ENCODE data around the gene JAGN1. TPM values are rescaled to one million over a fixed set of nuclear protein-coding genes. Genes with fewer than 3 reads are reported as not detected.
A peak's percentile ranks its signal among the peaks of the same experiment; 100 is the strongest.
"Not testable (repeated sequence)": the region's sequence is repeated elsewhere in the genome, so short reads cannot be mapped to it uniquely, and the experiment has no call there.

JAGN1 gene
- total and polyA plus RNA-seq, 2 experiments from 2014 or later: 61.4 to 83.5 TPM

DNA sequence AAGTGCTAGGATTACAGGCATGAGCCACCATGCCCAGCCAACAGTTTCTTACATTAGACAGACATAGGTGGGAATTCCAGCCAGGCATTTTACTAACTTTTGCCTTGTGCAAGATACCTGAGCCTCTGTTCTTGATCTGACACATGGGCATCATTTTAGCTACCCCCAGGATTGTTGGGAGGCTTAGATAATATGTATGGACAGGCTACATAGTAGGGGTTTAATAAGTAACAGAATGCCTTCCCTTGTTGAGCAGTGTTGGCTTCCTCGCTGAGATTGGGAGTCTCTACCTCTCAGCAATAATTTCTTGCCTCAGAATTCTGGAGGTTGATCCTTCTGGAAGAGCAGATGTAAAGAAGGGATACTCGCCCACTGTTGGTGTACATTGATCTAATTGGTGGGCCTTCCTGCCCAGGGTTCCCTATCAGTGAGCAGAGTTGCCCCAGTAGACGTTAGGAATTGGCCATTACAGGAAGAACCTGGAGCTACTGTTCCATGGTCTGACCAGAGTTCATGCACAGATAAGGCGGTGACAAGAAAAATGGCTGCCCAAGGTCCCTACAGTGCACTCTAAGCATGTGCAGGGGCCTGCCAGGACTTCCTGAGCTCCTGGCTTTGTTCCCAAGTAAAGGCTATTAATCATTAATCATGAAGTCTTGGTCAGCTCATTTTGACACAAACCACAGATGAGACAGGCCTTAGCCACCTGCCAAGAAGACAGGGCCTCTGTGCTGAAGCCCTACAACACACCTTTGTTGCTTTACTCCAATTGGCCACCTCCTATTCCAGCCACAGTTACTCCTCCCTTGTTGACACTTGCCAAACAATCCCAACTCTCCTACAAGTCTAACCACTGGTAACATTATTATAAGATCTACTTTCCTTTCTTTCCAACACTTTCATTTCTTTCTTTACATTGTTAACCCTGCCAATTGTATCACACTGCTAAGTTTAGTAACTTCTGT lies 7.3 kb downstream of the JAGN1 start:
- H3K4me2 ChIP-seq: peak overlapping the region; percentile 59
- H3K27ac ChIP-seq: peak overlapping the region; percentile 95
- no peaks in the 10 kb centered on the region for H3K9me2 ChIP-seq (replicated peaks; ENCODE audit: insufficient read depth)
- TF ChIP-seq EZH2 (IDR thresholded peaks at IDR 0.05; ENCODE audit: borderline replicate concordance) (no peak), EZH2phosphoT487 (IDR thresholded peaks at IDR 0.05; ENCODE audit: low read depth, severe bottlenecking, unreplicated experiment) (no peak)
- TF ChIP-seq, protein P1, sequence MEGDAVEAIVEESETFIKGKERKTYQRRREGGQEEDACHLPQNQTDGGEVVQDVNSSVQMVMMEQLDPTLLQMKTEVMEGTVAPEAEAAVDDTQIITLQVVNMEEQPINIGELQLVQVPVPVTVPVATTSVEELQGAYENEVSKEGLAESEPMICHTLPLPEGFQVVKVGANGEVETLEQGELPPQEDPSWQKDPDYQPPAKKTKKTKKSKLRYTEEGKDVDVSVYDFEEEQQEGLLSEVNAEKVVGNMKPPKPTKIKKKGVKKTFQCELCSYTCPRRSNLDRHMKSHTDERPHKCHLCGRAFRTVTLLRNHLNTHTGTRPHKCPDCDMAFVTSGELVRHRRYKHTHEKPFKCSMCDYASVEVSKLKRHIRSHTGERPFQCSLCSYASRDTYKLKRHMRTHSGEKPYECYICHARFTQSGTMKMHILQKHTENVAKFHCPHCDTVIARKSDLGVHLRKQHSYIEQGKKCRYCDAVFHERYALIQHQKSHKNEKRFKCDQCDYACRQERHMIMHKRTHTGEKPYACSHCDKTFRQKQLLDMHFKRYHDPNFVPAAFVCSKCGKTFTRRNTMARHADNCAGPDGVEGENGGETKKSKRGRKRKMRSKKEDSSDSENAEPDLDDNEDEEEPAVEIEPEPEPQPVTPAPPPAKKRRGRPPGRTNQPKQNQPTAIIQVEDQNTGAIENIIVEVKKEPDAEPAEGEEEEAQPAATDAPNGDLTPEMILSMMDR (IDR thresholded peaks at IDR 0.05; ENCODE audit: poor library complexity): no peak
- peak; percentile 85 for DNase-seq (ENCODE audit: low spot score)
- no peaks in the 10 kb centered on the region for H3K27me3 ChIP-seq
- H3K9me3 ChIP-seq (ENCODE audit: low read depth): no peaks in the 10 kb centered on the region
- H3K36me3 ChIP-seq (replicated peaks; ENCODE audit: insufficient read depth, low read depth): no peaks in the 10 kb centered on the region
- 40% methylated on average over 4 of the region's 4 CpGs for WGBS (ENCODE audit: low lambda C conversion rate, missing lambda C conversion rate)
- H3K4me3 ChIP-seq: no peak overlapping the region
- H3K79me2 ChIP-seq: peaks cover 29% of the 10 kb centered on the region
- H3K4me1 ChIP-seq (ENCODE audit: insufficient read depth): peaks cover 41% of the 10 kb centered on the region
- no peak overlapping the region for H2AFZ ChIP-seq
- no peaks in the 10 kb centered on the region for H4K20me1 ChIP-seq (ENCODE audit: insufficient read depth, poor library complexity, severe bottlenecking)

DNA sequence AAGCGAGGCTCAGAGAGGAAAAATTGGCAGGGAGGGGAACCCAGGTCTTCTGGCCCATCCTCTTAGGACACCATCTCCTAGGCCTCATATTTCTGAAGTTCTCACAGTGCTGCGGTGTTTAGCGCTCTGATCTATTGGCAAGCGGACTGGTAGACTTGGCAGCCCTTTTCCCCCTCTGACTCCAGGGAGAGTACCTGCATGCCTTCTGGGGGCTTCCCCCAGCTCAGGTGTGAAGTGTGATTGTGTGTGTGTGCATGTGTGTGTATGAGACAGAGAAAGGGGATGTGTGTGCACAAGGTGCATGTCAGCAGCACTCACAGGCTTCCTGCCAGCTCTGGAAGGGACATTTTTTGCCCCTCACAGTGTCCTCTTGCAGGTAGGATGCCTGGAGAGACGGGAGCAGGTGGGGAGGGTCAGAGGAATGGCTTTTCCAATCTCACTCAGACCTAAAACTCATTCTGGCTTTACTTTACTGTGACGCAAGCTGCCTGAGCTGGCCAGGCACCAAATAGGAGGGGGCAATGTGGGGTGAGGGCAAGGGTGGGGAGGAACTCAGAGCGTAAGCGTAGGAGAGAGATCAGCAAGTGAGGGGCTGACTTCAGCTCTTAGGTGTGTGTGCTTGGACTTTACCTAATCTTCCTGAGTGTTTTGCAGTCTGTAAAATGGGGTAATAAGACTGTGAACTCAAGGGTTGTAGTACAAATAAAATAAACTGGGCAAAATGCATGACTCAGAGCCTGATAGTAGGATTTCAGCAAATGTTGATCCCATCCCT lies 8.2 kb downstream of the JAGN1 start:
- no peak for DNase-seq (ENCODE audit: low spot score)
- no peak overlapping the region for H3K4me3 ChIP-seq
- H3K4me1 ChIP-seq (ENCODE audit: insufficient read depth): peaks cover 51% of the 10 kb centered on the region
- peak overlapping the region; percentile 59 for H3K4me2 ChIP-seq
- 66% methylated on average over 8 of the region's 8 CpGs for WGBS (ENCODE audit: low lambda C conversion rate, missing lambda C conversion rate)
- no peak overlapping the region for H2AFZ ChIP-seq
- peak overlapping the region; percentile 95 for H3K27ac ChIP-seq
- H4K20me1 ChIP-seq (ENCODE audit: insufficient read depth, poor library complexity, severe bottlenecking): no peaks in the 10 kb centered on the region
- TF ChIP-seq EZH2phosphoT487 (IDR thresholded peaks at IDR 0.05; ENCODE audit: low read depth, severe bottlenecking, unreplicated experiment): no peak
- TF ChIP-seq, protein P1 (IDR thresholded peaks at IDR 0.05; ENCODE audit: poor library complexity): no peak
- H3K27me3 ChIP-seq: no peaks in the 10 kb centered on the region
- H3K9me2 ChIP-seq (replicated peaks; ENCODE audit: insufficient read depth): no peaks in the 10 kb centered on the region
- peaks cover 21% of the 10 kb centered on the region for H3K79me2 ChIP-seq
- no peaks in the 10 kb centered on the region for H3K36me3 ChIP-seq (replicated peaks; ENCODE audit: insufficient read depth, low read depth)
- no peaks in the 10 kb centered on the region for H3K9me3 ChIP-seq (ENCODE audit: low read depth)

DNA sequence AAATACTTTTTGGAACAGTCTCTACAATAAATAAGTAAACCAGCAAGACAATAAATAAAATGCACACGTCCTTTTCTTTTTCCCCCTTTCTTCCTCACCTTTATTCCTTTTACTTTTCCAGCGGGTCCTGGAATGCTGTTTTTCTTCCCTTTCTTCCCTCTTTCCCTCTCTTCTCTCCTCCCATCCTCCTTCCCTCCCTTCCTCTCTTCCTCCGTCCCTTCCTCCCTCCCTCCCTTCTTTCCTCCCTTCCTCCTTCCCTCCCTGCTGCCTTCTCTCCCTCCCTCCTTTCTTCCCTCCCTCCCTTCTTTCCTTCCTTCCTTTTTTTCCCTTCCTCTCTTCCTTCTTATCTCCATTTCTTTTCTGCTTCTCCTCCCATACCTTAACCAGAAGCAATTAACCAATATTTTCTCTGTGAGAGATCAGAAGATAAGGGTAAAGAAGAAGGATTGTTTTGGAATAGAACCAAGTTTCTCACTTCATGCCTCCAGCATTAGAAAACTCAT lies 8.9 kb downstream of the JAGN1 start:
- 90% methylated on average over 2 of the region's 3 CpGs for WGBS (ENCODE audit: low lambda C conversion rate, missing lambda C conversion rate)
- H3K36me3 ChIP-seq (replicated peaks; ENCODE audit: insufficient read depth, low read depth): no peaks in the 10 kb centered on the region
- no peaks in the 10 kb centered on the region for H3K9me3 ChIP-seq (ENCODE audit: low read depth)
- H2AFZ ChIP-seq: no peak overlapping the region
- peaks cover 57% of the 10 kb centered on the region for H3K4me1 ChIP-seq (ENCODE audit: insufficient read depth)
- H3K27me3 ChIP-seq: no peaks in the 10 kb centered on the region
- DNase-seq (ENCODE audit: low spot score): no peak
- no peak overlapping the region for H3K4me3 ChIP-seq
- peak overlapping the region; percentile 95 for H3K27ac ChIP-seq
- H3K4me2 ChIP-seq: peak overlapping the region; percentile 59
- H3K79me2 ChIP-seq: peaks cover 23% of the 10 kb centered on the region
- no peak for TF ChIP-seq EZH2 (IDR thresholded peaks at IDR 0.05; ENCODE audit: borderline replicate concordance)
- TF ChIP-seq, protein P1 (IDR thresholded peaks at IDR 0.05; ENCODE audit: poor library complexity): no peak
- no peak for TF ChIP-seq EZH2phosphoT487 (IDR thresholded peaks at IDR 0.05; ENCODE audit: low read depth, severe bottlenecking, unreplicated experiment)
- H3K9me2 ChIP-seq (replicated peaks; ENCODE audit: insufficient read depth): no peaks in the 10 kb centered on the region
- no peaks in the 10 kb centered on the region for H4K20me1 ChIP-seq (ENCODE audit: insufficient read depth, poor library complexity, severe bottlenecking)

DNA sequence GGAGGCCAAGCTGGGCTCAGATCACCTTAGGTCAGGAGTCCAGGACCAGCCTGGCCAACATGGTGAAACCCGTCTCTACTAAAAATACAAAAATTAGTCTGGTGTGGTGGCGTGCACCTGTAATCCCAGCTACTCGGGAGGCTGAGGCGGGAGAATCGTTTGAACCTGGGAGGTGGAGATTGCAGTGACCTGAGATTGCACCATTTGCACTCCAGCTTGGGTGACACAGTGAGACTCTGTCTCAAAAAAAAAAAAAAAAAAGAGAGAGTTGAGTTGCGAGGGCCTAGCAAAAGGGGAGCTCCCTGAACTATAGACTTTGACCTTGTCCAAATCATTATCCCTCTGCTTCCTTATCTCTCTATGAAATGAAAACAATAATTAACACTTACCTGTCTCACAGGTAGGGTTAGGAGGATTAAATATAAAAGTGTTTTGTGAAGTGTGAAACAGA lies 10.6 kb downstream of the JAGN1 start:
- peaks cover 58% of the 10 kb centered on the region for H3K4me1 ChIP-seq (ENCODE audit: insufficient read depth)
- not testable (repeated sequence) for H2AFZ ChIP-seq

More for the DNA sequence above, 10.6 kb downstream of the JAGN1 start:
- H3K4me3 ChIP-seq; H3K36me3 ChIP-seq (replicated peaks; ENCODE audit: insufficient read depth, low read depth); DNase-seq (ENCODE audit: low spot score); H4K20me1 ChIP-seq (ENCODE audit: insufficient read depth, poor library complexity, severe bottlenecking); H3K9me3 ChIP-seq (ENCODE audit: low read depth); H3K9me2 ChIP-seq (replicated peaks; ENCODE audit: insufficient read depth); H3K4me2 ChIP-seq; H3K27me3 ChIP-seq: not testable (repeated sequence)
- 65% methylated on average over 6 of the region's 6 CpGs for WGBS (ENCODE audit: low lambda C conversion rate, missing lambda C conversion rate)
- Histone ChIP-seq H3K79me2 (peaks cover 15% of the 10 kb centered on the region), H3K27ac (peak overlapping the region; percentile 74)

Data from hepatocyte (in vitro differentiated cells).